HG02571 (cell line): ENCODE measurements around the gene TOPORS.

ENCODE experiments used
- ATAC-seq: cut with Tn5 transposase; IDR thresholded peaks from one replicate; pipeline ENCODE4 v1.9.1; 2021; ENCODE audit warnings: mild to moderate bottlenecking, moderate library complexity; ENCODE audit not compliant: unreplicated experiment

TOPORS gene

DNA sequence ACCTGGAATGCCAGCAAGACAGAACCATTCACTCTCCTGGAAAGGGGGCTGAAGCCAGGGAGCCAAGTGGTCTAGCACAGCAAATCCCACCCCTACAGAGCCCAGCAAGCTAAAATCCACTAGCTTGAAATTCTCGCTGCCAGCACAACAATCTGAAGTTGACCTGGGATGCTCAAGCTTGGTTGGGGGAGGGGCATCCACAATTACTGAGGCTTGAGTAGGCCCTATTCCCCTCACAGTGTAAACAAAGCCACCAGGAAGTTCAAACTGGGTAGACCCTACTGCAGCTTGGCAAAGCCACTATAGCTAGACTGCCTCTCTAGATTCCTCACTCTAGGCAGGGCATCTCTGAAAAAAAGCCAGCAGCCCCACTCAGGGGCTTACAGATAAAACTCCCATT, 43.7 kb downstream of the TOPORS start:
- no peak for ATAC-seq

DNA sequence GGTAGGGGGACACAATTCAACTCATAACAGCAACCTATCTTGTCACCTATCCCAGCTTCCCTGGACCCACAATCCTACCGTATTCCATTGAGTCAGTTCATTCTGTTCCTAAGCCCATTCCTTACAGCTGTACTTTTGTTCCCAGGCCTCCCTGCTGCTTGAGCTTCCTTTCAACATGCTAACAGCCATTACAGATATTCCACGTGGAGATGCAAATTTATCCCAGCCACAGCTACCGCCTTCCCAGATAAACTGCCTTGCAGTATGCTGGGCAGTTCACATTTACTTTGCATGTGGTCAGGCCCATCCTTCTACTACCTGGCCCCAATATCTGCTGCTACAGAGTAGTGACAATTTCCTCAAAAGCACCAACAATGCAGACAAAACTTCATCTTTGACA, 49.4 kb downstream of the TOPORS start:
- ATAC-seq: no peak

DNA sequence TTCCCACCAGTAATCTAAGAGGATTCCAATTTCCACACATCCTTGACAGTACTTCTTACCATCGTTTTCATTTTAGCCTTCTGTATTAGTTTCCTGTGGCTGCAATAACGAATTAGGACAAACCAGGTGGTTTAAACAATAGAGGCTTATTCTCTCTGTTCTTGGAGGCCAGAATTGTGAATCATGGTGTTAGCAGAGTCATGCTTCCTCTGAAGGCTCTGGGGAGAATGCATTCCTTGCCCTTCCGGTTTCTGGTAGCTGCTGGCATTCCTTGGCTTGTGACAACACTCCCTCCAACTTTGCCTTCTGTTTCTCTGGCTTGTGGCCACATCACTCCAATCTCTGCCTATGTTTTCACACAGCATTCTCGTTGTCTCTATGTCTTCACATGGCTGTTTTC, 49.9 kb downstream of the TOPORS start:
- ATAC-seq: no peak

DNA sequence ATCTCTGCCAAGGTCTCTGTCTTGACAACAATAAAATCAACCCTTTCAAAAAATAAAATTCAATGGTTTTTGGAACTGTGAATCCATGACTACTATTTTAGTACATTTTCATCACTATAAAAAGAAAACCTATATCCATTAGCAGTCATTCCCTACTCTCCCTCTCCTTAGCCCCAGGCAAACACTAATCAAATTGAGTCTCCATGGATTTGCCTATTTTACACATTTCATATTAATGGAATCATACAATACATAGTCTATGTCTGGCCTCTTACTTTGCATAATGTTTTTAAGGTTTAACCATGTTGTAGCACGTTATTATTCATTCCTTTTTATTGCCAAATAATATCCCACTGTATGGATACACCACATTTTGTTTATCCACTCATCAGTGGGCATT, 50.5 kb downstream of the TOPORS start:
- no peak for ATAC-seq

DNA sequence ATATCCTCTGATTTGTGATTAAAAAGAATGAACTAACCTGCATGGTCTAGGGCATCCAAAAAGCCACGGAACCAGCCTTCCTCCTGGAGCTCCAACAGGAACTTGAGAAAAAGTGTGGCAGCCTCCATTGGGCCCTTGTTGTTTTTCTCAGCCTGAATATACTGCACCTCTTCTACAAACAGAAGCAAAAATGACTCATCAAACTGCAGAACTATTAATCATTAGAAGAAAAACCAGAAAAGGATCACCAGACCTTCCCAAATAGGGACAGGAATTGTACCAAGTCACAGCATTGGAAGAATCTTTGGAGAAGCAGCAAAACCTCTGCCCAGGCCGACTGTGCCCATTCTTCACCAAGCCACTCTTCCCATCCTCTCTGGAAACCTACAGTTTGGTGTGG, 51.6 kb downstream of the TOPORS start:
- ATAC-seq: no peak

DNA sequence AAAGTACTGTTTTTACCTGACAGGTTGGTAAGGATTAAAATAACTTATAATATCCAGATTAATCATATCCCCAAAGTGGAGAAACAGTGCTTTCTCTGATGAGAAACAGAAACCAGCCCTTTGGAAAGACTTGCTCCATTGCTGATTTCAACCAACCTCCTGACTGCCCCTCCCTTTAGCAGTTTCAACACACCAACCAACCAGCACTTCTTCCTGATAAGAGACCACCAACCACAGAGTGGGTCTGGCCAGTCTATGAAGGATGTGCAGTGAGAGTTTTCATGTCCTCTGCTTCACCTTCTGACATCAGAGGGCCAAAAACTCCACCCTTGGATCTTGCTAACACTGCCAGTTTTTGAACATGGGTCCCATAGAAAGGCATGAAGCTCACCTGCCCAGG, 54.5 kb downstream of the TOPORS start:
- ATAC-seq: no peak

DNA sequence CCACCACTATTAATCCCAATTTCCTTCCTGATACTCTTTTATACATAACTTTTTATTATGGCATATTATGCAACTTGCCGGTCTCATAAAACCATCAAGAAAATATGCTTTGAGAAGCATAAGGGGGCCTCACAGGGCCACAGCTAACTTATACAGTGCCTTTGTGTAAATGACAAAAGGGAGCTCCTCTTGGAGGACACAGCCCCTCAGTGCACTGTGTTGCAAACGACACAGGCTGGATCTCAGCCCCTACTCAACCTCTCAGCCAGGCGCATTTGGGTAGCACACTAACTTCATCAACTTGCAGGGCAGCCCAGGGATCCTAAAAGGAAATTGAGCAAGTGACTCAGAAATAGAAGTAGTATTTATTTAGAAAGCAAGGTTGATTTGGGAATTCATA, 61.8 kb downstream of the TOPORS start:
- ATAC-seq: no peak
